Activated naive CD8-positive, alpha-beta T cell (primary cell): Measurements from ENCODE around the gene TAX1BP1.
"Not testable (repeated sequence)": the region's sequence is repeated elsewhere in the genome, so short reads cannot be mapped to it uniquely, and the experiment has no call there.

Source experiments
- H3K27ac Mint-ChIP-seq: one replicate; pipeline ENCODE4 v1.8.0; 2021; ENCODE audit warnings: mixed read lengths
- H3K27me3 Mint-ChIP-seq: one replicate; pipeline ENCODE4 v1.8.0; 2021; ENCODE audit warnings: mixed read lengths
- H3K36me3 Mint-ChIP-seq: one replicate; pipeline ENCODE4 v1.8.0; 2021; ENCODE audit warnings: mixed read lengths
- H3K4me1 Mint-ChIP-seq: one replicate; pipeline ENCODE4 v1.8.0; 2021; ENCODE audit warnings: low read depth, mixed read lengths
- H3K4me3 Mint-ChIP-seq: one replicate; pipeline ENCODE4 v1.8.0; 2021; ENCODE audit warnings: mild to moderate bottlenecking, mixed read lengths
- H3K9me3 Mint-ChIP-seq: one replicate; pipeline ENCODE4 v1.8.0; 2021; ENCODE audit warnings: low read depth, mixed read lengths

Gene TAX1BP1

DNA sequence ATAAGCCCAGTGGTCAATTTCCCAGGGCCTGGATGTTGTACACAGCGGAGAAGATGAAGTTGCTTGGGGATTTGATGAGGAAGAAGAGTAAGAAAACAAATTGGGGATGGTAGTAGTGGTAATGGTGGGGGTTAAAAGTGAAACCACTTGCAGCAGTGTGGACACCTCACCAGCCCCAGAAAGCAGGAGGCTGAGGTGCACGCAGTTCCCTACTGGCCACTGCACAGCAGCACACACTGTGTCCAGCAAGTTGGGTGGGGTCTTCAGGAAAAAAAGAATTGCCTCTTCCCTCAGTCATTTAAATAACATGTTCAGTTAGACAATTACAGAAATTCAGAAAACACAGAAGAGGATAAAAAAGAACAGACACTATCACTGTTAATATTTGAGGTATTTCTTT, 96.6 kb downstream of the TAX1BP1 start:
- no peaks in the 10 kb centered on the region for H3K27me3 Mint-ChIP-seq
- no peak overlapping the region for H3K4me3 Mint-ChIP-seq
- no peaks in the 10 kb centered on the region for H3K9me3 Mint-ChIP-seq
- H3K4me1 Mint-ChIP-seq, result peaks cover 11% of the 10 kb centered on the region
- no peak overlapping the region for H3K27ac Mint-ChIP-seq
- H3K36me3 Mint-ChIP-seq, result peaks cover 4% of the 10 kb centered on the region

GRCh38 chr7:27839099-27839498, 99.1 kb downstream of the TAX1BP1 start:
- H3K27me3 Mint-ChIP-seq, result no peaks in the 10 kb centered on the region
- peaks cover 4% of the 10 kb centered on the region for H3K36me3 Mint-ChIP-seq
- H3K9me3 Mint-ChIP-seq, result no peaks in the 10 kb centered on the region

GRCh38 chr7:27840313-27840712, 100.4 kb downstream of the TAX1BP1 start:
- H3K27me3 Mint-ChIP-seq, result no peaks in the 10 kb centered on the region
- H3K36me3 Mint-ChIP-seq, result peaks cover 4% of the 10 kb centered on the region
- H3K4me3 Mint-ChIP-seq, result no peak overlapping the region
- H3K9me3 Mint-ChIP-seq, result no peaks in the 10 kb centered on the region
- peaks cover 11% of the 10 kb centered on the region for H3K4me1 Mint-ChIP-seq
- H3K27ac Mint-ChIP-seq, result no peak overlapping the region

More at GRCh38 chr7:27839099-27839498, 99.1 kb downstream of the TAX1BP1 start:
- H3K4me1 Mint-ChIP-seq, result peaks cover 11% of the 10 kb centered on the region
- no peak overlapping the region for H3K27ac Mint-ChIP-seq
- no peak overlapping the region for H3K4me3 Mint-ChIP-seq

GRCh38 chr7:27840760-27841364, 100.9 kb downstream of the TAX1BP1 start:
- Mint-ChIP-seq H3K36me3 (peaks cover 3% of the 10 kb centered on the region), H3K4me3 (no peak overlapping the region), H3K27ac (no peak overlapping the region), H3K4me1 (peaks cover 11% of the 10 kb centered on the region), H3K27me3 (no peaks in the 10 kb centered on the region), H3K9me3 (no peaks in the 10 kb centered on the region)

GRCh38 chr7:27842094-27842692, 102.2 kb downstream of the TAX1BP1 start:
- Mint-ChIP-seq H3K27me3 (no peaks in the 10 kb centered on the region), H3K9me3 (no peaks in the 10 kb centered on the region), H3K4me1 (peaks cover 11% of the 10 kb centered on the region), H3K27ac (no peak overlapping the region), H3K4me3 (no peak overlapping the region), H3K36me3 (no peaks in the 10 kb centered on the region)

DNA sequence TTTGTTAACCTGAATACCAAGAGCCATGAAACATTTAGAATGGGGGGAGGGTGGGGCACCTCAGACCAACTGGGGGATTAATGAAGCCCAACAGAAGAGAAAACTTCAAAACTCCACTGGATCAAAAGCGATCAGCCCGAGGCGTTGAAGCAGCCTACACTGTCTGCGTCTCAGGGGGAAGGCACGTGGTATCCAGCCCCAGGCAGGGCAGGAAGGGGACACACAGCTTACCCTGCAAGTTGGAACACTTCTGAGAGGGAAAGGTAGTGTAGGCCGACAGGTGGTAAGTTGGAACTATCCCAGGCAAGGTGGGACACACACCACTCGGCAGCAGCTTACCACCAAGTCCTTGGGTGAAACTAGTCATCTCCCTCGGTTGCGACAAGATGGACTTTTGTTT, 102.9 kb downstream of the TAX1BP1 start:
- H3K9me3 Mint-ChIP-seq, result no peaks in the 10 kb centered on the region
- H3K4me1 Mint-ChIP-seq, result peaks cover 11% of the 10 kb centered on the region
- no peaks in the 10 kb centered on the region for H3K36me3 Mint-ChIP-seq
- H3K27me3 Mint-ChIP-seq, result no peaks in the 10 kb centered on the region
- H3K4me3 Mint-ChIP-seq, result no peak overlapping the region
- H3K27ac Mint-ChIP-seq, result no peak overlapping the region

GRCh38 chr7:27843584-27844305, 103.8 kb downstream of the TAX1BP1 start:
- no peaks in the 10 kb centered on the region for H3K36me3 Mint-ChIP-seq
- no peak overlapping the region for H3K4me3 Mint-ChIP-seq

GRCh38 chr7:27846388-27846787, 106.4 kb downstream of the TAX1BP1 start:
- Mint-ChIP-seq H3K4me1 (no peaks in the 10 kb centered on the region), H3K27me3 (no peaks in the 10 kb centered on the region), H3K36me3 (no peaks in the 10 kb centered on the region), H3K4me3 (no peak overlapping the region), H3K9me3 (no peaks in the 10 kb centered on the region), H3K27ac (no peak overlapping the region)

More at GRCh38 chr7:27843584-27844305, 103.8 kb downstream of the TAX1BP1 start:
- Mint-ChIP-seq H3K9me3 (no peaks in the 10 kb centered on the region), H3K27me3 (no peaks in the 10 kb centered on the region), H3K4me1 (peaks cover 11% of the 10 kb centered on the region), H3K27ac (no peak overlapping the region)

GRCh38 chr7:27850531-27850930, 110.6 kb downstream of the TAX1BP1 start:
- Mint-ChIP-seq H3K27ac (no peak overlapping the region), H3K4me3 (no peak overlapping the region), H3K36me3 (peaks cover 8% of the 10 kb centered on the region), H3K9me3 (no peaks in the 10 kb centered on the region), H3K4me1 (no peaks in the 10 kb centered on the region), H3K27me3 (no peaks in the 10 kb centered on the region)

DNA sequence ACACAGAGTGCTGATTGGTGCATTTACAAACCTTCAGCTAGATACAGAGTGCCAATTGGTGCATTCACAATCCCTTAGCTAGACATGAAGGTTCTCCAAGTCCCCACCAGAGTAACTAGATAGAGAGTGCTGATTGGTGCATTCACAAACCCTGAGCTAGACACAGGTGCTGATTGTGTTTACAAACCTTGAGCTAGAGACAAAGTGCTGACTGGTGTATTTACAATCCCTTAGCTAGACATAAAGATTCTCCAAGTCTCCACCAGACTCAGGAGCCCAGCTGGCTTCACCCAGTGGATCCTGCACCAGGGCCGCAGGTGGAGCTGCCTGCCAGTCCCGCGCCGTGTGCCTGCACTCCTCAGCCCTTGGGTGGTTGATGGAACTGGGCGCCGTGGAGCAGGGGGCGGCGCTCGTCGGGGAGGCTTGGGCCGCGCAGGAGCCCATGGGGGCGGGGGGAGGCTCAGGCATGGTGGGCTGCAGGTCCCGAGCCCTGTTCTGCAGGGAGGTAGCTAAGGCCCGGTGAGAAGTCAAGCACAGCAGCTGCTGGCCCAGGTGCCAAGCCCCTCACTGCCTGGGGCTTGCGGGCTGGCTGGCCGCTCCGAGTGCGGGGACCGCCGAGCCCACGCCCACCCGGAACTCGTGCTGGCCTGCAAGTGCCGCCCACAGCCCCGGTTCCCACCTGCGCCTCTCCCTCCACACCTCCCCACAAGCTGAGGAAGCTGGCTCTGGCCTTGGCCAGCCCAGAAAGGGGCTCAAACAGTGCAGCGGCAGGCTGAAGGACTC, 116.9 kb downstream of the TAX1BP1 start:
- peaks cover 19% of the 10 kb centered on the region for H3K36me3 Mint-ChIP-seq
- H3K27me3 Mint-ChIP-seq, H3K9me3 Mint-ChIP-seq, H3K27ac Mint-ChIP-seq, H3K4me1 Mint-ChIP-seq, H3K4me3 Mint-ChIP-seq: not testable (repeated sequence)

DNA sequence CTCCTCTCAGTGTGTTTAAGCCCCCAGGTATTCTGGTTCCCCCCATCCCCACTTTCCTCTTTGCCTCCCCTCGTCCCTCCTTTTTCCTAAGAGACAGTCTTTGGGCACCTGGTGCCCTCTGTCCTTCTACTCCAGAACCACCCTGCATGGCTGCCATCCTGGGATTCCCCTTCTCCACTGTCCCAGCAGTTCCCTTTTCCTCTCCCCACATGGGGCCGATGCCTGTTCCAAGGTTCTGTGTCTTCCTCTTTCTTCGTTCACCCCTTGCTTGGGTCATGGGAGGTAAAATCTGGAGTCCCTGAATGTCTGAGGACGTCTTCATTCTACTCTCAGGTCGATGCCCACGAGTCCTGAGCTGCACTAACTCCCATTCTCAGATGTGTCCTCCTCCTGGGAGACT, 120.8 kb downstream of the TAX1BP1 start:
- Mint-ChIP-seq H3K9me3 (no peaks in the 10 kb centered on the region), H3K36me3 (peaks cover 9% of the 10 kb centered on the region), H3K4me3 (no peak overlapping the region), H3K4me1 (no peaks in the 10 kb centered on the region), H3K27me3 (no peaks in the 10 kb centered on the region), H3K27ac (no peak overlapping the region)

DNA sequence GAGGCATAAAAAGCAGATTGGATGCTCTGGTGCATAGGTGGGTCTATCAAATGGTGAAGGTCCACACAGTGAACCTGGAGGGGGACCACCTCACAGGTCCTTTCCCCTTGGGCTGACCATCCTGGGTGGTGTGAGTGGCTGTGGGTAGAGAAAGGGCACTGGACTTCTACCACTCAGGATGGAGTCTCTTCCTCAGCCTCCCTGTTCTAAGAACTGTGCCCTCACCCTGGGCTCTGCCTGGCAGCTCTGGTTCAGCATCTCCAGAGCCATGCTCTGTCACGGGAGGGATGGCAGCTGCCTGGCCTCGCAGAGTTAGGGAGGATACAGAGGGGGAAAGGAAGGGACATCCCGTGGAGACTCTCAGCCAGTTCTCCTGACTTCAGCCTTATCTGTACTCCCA, 121.8 kb downstream of the TAX1BP1 start:
- Mint-ChIP-seq H3K36me3 (peaks cover 7% of the 10 kb centered on the region), H3K9me3 (no peaks in the 10 kb centered on the region), H3K27ac (no peak overlapping the region), H3K27me3 (no peaks in the 10 kb centered on the region), H3K4me3 (no peak overlapping the region), H3K4me1 (no peaks in the 10 kb centered on the region)

- no peaks in the 10 kb centered on the region for H3K27me3 Mint-ChIP-seq
- peaks cover 5% of the 10 kb centered on the region for H3K36me3 Mint-ChIP-seq
- no peak overlapping the region for H3K4me3 Mint-ChIP-seq
- H3K4me1 Mint-ChIP-seq, result no peaks in the 10 kb centered on the region
- H3K9me3 Mint-ChIP-seq, result no peaks in the 10 kb centered on the region
- H3K27ac Mint-ChIP-seq, result no peak overlapping the region
These were observed 123.9 kb downstream of the TAX1BP1 start for GRCh38 chr7:27863880-27864279.

DNA sequence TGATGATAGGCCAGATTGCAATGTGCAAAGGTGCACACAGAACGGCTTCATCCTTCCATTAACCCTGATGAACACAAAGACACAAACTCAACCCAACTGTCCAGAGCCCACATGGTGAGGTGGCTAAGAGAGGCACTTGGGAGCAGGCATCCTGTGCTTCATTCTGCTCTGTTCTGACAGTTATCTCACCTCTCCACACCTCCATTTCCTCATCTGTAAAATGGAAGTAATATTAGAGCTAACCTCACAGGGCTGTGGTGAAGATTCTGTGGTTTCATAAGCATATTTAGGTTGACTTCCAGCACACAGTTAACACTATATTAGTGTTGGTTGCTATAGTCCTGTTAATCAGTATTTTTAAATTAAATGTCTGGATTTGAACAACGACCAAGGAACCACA, 126.3 kb downstream of the TAX1BP1 start:
- Mint-ChIP-seq H3K4me3 (no peak overlapping the region), H3K27me3 (no peaks in the 10 kb centered on the region), H3K4me1 (no peaks in the 10 kb centered on the region), H3K27ac (no peak overlapping the region), H3K36me3 (no peaks in the 10 kb centered on the region), H3K9me3 (no peaks in the 10 kb centered on the region)
